ENCODE data around the gene MAD2L1BP. TPM values are rescaled to one million over a fixed set of nuclear protein-coding genes. Genes with fewer than 3 reads are reported as not detected.

Gene MAD2L1BP, protein sequence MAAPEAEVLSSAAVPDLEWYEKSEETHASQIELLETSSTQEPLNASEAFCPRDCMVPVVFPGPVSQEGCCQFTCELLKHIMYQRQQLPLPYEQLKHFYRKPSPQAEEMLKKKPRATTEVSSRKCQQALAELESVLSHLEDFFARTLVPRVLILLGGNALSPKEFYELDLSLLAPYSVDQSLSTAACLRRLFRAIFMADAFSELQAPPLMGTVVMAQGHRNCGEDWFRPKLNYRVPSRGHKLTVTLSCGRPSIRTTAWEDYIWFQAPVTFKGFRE
- 33.7 to 38.3 TPM (median 36.7 TPM) in 5 replicates for total RNA-seq (2022; extraction: Qiagen RNA extraction)

DNA sequence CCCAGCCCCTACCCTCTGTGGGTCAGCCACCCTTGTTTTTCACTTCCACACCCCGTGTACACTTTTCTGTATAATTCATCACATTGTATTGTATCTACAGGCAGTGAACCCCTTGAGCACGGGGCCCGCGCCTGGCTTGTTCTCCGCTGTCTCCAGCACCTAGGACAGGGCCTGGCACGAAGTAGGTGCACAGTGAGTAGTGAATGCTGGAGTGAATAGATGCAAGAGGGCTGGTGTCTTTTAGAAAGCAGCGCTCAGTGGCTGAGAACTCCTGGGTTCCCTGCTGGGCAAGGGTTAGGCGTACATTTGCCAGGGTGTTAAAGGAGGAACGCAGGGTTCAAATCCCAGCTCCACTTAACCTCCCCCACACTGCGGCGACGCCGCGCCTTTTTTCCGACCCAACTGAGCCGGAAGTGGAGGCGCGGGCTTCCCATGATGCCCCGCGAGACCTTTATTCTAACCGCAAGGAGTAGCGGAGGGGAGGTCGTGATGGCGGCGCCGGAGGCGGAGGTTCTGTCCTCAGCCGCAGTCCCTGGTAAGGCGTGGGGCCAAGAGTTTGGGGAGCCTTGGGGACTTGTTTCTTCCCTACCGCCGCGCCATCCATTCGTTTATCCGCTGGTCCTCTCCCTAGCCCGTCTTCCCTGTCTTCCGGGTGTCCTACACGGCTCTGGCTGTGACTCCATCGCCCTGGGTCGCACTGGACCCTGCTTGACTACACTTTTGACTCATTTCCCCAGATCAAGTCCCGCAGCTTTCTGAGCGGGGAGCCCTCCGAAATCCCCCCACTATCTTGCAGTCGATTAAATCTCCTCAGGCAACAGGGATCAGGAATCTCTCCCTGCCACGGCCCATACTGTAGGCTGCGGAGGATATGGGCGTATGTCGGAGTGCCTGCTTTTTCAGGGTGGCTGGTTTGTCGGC, at the start of gene MAD2L1BP:
Gene MAD2L1BP, plus strand, starts transcription at position 454 of the 921 bp plus-strand sequence. Its CDS starts 36 bp downstream, at position 490.

DNA sequence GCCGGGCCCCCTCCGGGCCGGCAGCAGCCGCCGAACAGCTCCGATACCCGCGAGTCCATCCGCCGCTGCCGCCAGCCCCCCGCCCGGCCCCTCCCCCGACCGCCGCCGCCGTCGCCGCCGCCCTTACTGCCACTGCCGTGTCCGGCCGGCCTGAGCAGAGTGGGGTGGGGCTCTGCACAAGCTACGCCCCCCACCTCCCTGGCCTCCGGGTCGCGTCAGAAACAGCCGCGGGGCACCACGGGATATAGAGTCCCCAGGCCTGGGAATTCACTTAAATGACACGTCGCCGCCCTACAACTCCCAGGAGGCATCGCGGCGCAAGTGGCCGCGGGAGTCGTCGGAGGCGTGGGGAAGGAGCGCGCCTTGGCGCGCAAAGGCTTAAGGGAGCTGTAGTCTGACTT, 6.5 kb upstream of the MAD2L1BP start, which contains the start of gene GTPBP2:
Gene GTPBP2, minus strand, starts transcription at position 161 of the 401 bp plus-strand sequence. Its CDS starts 102 bp downstream, at position 59.

DNA sequence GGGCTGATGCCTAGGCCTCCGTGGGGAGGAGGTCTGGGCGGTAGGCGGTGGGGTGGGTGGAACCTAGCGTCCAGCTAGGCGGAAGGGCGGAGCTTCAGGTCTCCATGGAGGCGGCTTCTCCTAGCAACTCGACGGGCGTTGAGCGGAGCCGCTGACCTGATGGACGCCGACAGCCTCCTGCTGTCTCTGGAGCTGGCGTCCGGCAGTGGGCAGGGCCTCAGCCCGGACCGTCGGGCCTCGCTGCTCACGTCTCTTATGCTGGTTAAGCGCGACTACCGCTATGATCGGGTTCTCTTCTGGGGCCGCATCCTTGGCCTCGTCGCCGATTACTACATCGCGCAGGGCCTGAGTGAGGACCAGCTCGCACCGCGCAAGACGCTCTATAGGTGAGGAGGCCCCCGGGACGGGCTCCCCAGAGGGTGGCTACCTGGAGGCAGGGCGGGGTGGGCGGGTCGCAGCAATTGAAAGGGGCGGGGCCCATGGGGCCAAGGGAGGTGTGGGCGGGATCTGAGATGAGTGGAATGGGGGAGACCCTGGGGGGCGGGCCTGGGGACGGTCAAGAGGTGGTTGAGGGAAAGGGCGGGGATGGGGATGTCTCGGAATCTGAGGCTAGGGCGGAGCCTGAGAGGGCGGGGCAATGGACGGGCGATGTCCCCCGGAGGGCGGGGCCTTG, 9.4 kb downstream of the MAD2L1BP start, which contains the start of gene RSPH9:
Gene RSPH9, plus strand, starts transcription at position 97 of the 673 bp plus-strand sequence. Its CDS starts 63 bp downstream, at position 160.

DNA sequence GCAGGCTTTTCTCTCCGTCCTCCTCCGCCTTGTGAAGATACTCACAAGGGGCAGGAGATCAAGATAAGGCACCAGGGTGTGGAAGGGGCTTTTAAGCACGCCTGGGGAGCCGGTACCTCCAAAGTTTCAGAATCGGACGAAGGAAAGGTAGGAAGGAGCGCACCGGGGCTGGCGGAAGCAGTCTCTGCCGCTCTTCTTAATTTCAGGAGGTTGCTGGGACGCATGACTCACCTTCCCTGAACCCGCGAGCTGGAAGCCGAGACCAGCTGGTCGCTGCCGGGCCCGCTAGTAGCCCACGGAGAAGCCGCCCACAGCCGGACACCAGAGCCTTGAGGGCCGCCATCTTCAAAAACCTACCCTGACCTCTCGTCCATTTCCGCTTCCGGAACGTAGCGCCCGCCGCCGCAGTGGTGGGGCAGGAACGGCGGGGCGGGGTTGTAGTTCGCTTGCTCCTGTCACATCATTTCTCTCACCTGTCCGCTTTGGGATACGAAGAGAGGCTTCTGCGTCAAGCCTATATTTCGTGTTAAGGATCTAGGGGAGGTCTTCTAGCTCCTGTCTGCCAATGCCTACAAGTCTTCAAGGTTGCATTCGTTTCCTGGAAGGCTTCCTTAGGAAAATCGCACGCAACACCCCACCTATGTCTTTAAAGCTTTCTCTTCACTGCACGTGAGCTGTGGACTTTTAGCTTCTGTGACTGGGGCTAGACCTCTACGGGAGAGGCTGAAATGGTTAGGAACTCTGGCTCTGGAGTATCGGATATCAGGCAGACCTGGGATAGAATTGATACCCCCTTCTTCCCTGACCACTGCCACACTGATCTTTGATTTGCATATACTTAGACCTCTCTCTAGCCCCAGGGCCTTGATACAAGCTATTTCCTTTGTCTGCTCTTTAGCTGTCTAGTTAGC, 52.1 kb downstream of the MAD2L1BP start, which contains the start of gene MRPS18A:
Gene MRPS18A, minus strand, starts transcription at position 355 of the 911 bp plus-strand sequence. Its CDS starts 12 bp downstream, at position 343.

Other genes with a start within 250 kb of the MAD2L1BP start
- gene ABCC10, start 208.3 kb upstream of the MAD2L1BP start, total RNA-seq (2022; extraction: Qiagen RNA extraction), result 7.7 to 10.6 TPM (median 9.2 TPM) in 5 replicates
- gene DLK2, start 180.3 kb upstream of the MAD2L1BP start, total RNA-seq (2022; extraction: Qiagen RNA extraction), result 5.6 to 8.1 TPM (median 7.6 TPM) in 5 replicates
- gene TJAP1, start 158.3 kb upstream of the MAD2L1BP start, total RNA-seq (2022; extraction: Qiagen RNA extraction), result 17.8 to 19.6 TPM (median 18.8 TPM) in 5 replicates
- 0.71 to 1.4 TPM (median 1.1 TPM) in 5 replicates for gene LRRC73, start 125.5 kb upstream of the MAD2L1BP start, total RNA-seq (2022; extraction: Qiagen RNA extraction)
- gene YIPF3, start 118.9 kb upstream of the MAD2L1BP start, total RNA-seq (2022; extraction: Qiagen RNA extraction), result 64.0 to 74.4 TPM (median 71.7 TPM) in 5 replicates
- gene POLR1C, start 118.8 kb upstream of the MAD2L1BP start, total RNA-seq (2022; extraction: Qiagen RNA extraction), result 44.0 to 54.8 TPM (median 47.0 TPM) in 5 replicates
- 24.5 to 32.5 TPM (median 26.6 TPM) in 5 replicates for gene XPO5, start 59.8 kb upstream of the MAD2L1BP start, total RNA-seq (2022; extraction: Qiagen RNA extraction)
- 7.6 to 11.6 TPM (median 10.3 TPM) in 5 replicates for gene POLH, start 59.7 kb upstream of the MAD2L1BP start, total RNA-seq (2022; extraction: Qiagen RNA extraction)
- gene GTPBP2, start 6.6 kb upstream of the MAD2L1BP start, total RNA-seq (2022; extraction: Qiagen RNA extraction), result 13.9 to 19.2 TPM (median 18.4 TPM) in 5 replicates
- 0.14 to 0.33 TPM (median 0.17 TPM) in 5 replicates for gene RSPH9, start 9.2 kb downstream of the MAD2L1BP start, total RNA-seq (2022; extraction: Qiagen RNA extraction)
- gene MRPS18A, start 52.0 kb downstream of the MAD2L1BP start, total RNA-seq (2022; extraction: Qiagen RNA extraction), result 46.1 to 48.8 TPM (median 48.0 TPM) in 5 replicates
- 27.9 to 35.6 TPM (median 34.2 TPM) in 5 replicates for gene VEGFA, start 134.4 kb downstream of the MAD2L1BP start, total RNA-seq (2022; extraction: Qiagen RNA extraction)

Data from A549 treated with Hydrocortisone at 1 μM for 4 hours (cell line).